ACHN (cell line): Measurements from ENCODE around the gene PPP4C.
"Not testable (repeated sequence)": the region's sequence is repeated elsewhere in the genome, so short reads cannot be mapped to it uniquely, and the experiment has no call there.

Source experiments
- DNase-seq: peaks from one replicate; pipeline ENCODE4 v3.0.0-alpha.2; 2015
- in situ Hi-C: cut with HindIII; loops from 2 replicates; pipeline ENCODE4 v1.10.0; 2017; ENCODE audit warnings: low sequenced_read_pairs, low pct_ligation_motif_present, low pct_unique_long_range_greater_than_20kb

Gene PPP4C

DNA sequence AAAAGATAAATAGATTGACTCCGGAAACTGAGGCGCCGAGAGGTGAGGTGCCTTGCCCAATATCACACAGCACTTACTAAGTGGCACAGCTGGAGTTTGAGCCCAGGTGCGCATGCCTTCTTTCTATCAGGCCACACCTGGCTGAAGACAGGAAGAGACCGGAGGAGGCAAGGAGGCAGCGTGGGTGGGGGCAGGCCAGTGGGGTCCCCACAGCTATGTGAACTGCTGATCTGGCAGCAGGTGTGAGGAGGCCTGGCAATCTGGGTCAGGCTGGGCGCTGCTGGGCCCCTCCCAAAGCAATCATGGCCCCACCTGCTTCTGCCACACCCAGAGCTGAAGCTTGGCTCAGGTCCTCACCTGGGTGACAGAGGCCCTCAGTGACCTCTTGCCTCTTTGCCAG, 39.4 kb downstream of the PPP4C start:
- DNase-seq: no peak
- in situ Hi-C loops: no loop called here

DNA sequence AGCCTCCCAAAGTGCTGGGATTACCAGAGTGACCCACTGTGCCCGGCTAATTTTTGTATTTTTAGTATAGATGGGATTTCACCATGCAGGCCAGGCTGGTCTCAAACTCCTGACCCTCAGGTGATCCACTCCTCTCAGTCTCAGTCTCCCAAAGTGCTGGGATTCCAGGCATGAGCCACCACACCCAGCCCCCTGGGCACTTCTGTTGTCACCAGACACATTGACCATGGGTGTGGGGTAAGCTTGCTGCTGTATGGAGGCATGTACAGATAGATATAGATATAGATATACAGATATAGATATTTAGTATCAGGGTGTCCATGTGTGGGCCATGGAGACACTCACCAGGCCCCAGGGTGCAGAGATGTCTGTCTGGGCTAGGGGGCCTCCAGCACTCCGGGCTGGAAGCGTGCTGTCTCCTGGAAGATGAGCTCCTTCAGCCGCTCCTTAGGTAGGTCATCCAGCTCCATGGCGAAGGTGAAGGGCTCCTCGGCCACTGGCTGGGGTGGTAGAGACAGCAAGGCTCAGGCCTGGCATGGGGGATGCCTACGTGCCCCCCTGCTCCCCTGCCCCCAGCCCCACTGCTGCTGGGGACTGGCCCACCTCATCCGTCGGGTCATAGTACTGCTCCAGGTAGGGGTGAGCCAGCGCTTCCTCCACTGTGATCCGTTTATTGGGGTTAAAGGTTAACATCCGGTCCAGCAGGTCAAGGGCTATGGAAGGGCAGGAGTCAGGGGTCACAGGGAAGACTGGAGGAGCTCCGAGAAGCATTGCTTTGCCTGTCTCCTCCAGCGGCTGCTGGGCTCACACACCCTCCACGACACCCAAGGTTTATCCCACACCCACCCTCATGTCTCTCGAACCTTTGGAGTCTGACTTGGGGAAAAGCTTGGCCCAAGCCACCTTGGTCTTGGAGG, 40.8 kb downstream of the PPP4C start:
- in situ Hi-C loops: no loop called here
- no peak for DNase-seq

DNA sequence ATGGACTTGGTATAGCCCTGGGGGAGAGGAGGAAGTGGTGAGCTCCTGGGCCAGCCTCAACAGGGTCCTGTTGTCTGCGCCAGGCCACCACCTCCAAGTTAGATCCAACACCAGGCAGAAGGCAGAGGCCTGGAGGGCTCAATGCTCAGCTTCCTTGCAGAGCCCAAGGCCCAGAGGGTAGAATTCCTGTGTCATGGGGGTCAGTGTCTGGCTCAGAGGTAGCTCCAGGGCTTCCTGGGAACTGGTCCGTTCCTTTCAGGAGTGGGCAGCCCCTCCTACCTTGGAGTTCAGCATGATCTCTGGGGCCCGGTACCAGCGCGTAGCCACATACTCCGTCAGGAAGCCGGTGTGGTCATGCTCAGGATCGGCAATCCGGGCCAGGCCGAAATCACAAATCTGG, 42.0 kb downstream of the PPP4C start:
- no peak for DNase-seq
- in situ Hi-C loops: no loop called here

DNA sequence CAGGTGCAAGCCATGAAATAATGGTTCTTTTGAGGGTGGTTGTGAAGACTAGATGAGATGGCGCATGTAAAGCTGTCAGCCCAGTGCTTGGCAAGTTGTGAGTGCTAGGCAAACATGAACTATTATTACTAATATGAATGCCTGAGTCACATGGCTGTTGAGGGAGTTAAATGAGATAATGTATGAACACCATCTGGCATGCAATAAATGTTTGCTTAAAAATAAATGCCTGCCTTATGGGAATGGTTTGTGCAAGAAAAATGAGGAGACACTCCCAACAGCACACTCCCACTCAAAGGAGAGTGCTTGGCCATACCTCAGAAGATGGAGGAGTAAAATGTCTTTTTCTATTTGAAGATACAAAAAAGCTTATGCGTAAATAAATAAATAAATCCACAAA, 43.6 kb downstream of the PPP4C start:
- in situ Hi-C loops: no loop called here
- no peak for DNase-seq

DNA sequence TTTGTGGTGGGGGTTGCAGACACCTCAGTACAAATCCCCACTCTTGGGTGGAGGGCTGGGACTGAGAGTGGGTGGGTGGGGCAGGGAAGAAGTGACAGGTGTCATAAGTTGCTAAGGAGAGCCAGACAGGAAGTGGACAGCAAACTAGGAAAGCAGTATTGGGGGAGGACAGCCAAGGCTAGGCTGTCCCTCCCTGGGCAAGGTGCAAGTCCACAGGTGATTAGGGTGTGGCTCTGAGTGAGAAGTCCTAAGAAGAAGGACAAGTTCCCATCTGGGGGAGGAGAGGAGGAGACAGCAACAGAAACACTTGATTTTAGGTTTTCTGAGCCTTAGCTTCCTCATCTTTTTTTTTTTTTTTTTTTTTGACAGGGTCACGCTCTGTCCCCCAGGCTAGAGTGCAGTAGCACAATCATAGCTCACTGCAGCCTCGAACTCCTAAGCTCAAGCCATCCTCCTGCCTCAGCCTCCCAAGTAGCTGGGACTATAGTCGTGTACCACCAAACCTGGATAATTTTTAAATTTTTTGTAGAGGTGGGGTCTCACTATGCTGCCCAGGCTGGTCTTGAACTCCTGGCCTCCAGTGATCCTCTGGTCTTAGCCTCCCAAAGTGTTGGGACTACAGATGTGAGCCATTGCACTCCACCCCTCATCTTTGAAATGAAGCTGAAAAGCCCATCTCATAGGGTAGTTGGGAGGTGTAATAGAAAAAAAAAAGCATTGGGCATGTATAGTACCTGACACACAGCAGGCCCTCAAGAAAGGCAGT, 44.7 kb downstream of the PPP4C start:
- no peak for DNase-seq
- in situ Hi-C loops: no loop called here

DNA sequence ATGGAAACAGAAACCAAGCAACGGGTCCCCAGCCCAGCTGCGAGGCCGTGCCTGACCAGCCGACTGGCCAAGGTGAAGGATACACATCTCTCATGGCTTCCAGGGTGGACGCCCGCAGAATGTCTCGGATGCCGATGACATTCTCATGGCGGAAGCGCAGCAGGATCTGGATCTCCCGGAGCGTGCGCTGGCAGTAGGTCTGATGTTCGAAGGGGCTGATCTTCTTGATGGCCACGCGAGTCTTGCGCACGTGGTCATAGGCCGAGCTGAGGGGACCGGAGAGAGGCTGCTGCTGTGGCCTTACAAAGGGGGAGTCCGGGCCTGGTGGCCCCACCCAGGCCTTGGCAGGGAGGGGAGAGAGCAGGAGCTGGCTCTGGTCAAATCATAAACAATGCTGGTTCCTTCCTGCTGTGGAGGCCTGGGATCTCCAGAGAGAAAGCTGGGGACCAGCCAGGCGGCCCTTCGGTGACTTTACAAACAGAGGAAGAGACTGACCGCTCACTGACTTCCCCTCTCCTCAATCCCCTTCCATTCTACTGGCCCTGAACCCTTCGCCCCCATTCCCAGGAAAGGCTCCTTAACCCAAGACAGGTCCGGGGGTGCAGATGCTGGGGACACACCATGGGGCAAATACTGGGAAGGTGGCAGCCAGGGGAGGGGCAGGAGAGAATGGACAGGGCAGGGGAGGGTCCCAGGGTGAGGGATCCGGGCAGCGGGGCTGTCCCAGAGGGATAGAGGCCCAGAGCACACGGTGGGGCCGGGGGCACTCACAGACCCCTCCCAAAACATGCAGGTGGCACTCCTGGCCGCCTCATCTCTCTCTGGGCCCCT, 46.2 kb downstream of the PPP4C start:
- in situ Hi-C loops: no loop called here

DNA sequence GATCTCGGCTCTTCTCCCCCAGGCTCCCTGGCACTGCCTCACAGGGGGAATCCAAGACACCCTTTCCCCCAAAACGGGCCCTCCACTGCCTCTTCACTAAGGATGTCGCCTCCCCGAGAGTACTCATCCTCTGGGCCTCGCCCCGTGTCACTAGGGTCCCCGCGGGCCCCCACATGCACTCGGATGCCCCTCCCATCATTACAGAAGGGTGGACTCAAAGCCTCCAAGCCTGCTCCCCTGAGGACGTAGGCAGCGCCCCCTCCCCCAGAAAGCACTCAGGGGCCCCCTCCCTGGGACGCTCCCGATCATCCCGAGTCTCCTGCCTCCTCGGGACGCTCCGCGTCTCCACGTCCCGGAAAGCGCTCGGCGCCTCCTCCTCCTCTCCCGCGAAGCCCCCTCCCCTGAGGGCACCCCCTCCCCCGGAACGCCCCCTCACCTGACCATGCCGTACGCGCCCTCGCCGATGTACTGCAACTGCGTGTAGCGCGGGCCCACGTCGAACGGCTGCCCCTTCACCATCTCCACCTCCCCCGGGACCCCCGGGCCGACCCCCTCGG, 46.9 kb downstream of the PPP4C start:
- in situ Hi-C loops: no loop called here
- DNase-seq: peak; percentile 15

More for the DNA sequence above, 46.2 kb downstream of the PPP4C start:
- no peak for DNase-seq

DNA sequence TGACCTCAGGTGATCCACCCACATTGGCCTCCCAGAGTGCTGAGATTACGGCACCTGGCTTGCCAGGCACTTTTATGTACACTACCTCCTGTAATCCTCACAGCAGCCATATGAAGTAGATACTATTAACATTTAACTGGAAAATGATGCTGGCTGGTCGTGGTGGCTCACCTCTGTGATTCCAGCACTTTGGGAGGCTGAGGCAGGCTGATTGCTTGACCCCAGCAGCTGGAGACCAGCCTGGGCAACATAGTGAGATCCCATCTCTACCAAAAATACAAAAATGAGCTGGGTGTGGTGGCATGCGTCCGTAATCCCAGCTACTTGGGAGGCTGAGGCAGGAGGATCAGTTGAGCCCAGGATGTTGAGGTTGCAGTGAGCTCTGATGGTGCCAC, 49.2 kb downstream of the PPP4C start:
- in situ Hi-C loops: no loop called here
- DNase-seq: no peak

DNA sequence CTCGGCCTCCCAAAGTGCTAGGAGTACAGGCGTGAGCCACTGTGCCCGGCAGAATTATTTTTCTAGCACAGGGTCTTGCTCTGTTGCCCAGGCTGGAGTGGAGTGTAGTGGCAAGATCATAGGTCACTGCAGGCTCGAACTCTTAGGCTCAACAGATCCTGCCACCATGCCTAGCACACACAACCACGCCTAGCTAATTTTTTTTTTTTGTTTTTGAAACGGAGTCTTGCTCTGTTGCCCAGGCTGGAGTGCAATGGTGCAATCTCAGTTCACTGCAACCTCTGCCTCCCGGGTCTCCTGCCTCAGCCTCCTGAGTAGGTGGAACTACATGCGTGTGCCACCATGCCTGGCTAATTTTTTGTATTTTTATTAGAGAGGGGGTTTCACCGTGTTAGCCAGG, 49.9 kb downstream of the PPP4C start:
- DNase-seq, in situ Hi-C loops: not testable (repeated sequence)

DNA sequence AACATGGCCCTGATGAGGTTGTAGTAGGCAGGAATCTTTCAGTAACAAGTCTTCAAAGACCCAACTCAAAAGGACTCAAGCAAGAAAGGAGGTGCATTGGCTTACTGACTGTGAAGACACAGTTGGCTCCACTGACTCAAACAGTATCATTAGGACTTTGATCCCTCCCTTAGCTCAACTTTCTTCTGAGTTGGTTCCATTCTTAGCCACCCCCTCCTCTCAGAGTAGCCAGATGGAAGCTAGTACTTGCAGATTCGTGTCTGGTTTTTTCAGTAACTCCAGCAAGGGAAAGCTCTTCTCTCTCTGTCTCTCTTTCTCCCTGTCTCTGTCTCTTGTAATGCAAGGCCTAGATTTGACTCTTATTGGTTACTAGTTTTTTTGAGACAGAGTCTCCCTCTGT, 52.2 kb downstream of the PPP4C start:
- DNase-seq: no peak
- in situ Hi-C loops: no loop called here

DNA sequence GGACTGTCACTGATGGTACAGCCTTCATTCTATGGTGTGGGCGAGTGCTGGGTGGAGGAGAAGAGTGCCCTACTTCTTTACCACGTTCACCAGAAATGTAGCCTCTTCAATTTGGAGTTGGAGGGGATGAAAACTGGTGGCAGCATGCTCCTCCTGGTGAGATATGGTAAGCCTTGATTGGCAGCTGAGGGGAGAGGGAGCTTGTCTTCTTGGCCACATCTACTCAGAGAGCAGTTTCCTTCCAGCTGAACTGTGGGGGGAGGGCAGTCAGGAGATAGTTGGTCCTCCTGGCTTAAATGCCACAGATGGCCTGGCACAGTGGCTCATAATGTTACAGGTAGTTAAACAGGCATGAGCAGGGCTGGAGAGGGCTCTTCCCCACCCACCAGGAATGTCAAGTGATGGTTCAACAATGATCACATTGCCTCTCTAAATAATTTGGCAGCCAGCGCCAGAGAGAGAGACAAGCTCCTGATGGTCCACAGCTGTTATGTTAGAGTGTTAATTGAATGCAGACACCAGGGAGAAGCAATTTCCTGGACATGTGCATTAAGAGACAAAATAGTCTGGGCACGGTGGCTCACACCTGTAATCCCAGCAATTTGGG, 56.2 kb downstream of the PPP4C start:
- in situ Hi-C loops: no loop called here

DNA sequence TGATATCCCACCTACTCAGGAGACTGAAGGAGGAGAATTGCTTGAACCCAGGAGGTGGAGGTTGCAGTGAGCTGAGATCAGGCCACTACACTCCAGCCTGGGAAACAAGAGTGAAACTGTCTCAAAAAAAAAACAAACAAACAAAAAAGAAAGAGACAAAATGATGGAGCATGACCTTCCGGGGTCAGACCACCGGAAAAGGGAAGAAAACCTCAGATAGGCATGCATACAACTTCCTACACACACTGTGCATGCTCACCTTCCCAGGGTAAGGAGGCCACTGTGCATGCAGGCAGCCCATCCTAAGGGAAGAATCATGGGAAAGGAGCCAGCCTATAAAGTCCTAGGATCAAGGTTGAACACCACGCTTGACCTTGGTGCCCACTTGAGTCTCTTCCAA, 56.8 kb downstream of the PPP4C start:
- in situ Hi-C loops: no loop called here
- no peak for DNase-seq

More for the DNA sequence above, 56.2 kb downstream of the PPP4C start:
- no peak for DNase-seq
